ENCODE results near the gene SLC22A23.
"Not testable (repeated sequence)": the region's sequence is repeated elsewhere in the genome, so short reads cannot be mapped to it uniquely, and the experiment has no call there.

SLC22A23 gene

GRCh38 chr6:3247255-3248146 is 209.3 kb downstream of the SLC22A23 start:
- DNase-seq: no peak
- no peaks in the 10 kb centered on the region for H3K36me3 Mint-ChIP-seq
- H3K4me1 Mint-ChIP-seq: peaks cover 15% of the 10 kb centered on the region
- H3K27me3 Mint-ChIP-seq: peaks cover 69% of the 10 kb centered on the region
- no peaks in the 10 kb centered on the region for H3K9me3 Mint-ChIP-seq
- no peak overlapping the region for H3K4me3 Mint-ChIP-seq
- no peak overlapping the region for H3K27ac Mint-ChIP-seq
- CTCF ChIA-PET: interaction anchor here (1.0 to 1.3 kb wide), 2 partner anchors 9 to 18 kb away, joined by 3 read pairs; no protein-coding TSS in a partner anchor

DNA sequence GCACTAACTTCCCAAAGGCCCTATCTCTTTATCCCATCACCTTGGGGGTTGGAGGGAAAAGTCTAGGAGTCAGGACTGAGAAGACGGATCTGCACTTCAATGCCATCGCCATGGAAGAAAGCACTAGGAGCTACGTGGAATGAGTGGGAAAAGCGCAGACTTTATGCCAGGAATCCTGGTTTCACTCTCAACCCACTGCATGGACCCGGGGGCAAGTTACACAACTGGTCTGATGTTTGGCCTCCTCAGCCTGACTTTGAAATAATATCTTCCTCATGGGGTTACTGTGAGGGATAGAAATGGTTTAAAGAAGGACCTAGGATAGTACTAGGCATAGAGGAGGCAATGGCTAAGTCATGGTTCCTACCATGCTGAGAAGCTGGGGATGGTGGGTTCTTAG is 211.6 kb downstream of the SLC22A23 start:
- H3K4me1 Mint-ChIP-seq: no peaks in the 10 kb centered on the region
- CTCF ChIA-PET: interaction anchor here (1.1 to 1.5 kb wide), 2 partner anchors 9 to 41 kb away, joined by 3 to 7 read pairs; no protein-coding TSS in a partner anchor
- no peak overlapping the region for H3K27ac Mint-ChIP-seq
- peaks cover 68% of the 10 kb centered on the region for H3K27me3 Mint-ChIP-seq
- DNase-seq: no peak
- H3K9me3 Mint-ChIP-seq: no peaks in the 10 kb centered on the region
- H3K4me3 Mint-ChIP-seq: no peak overlapping the region
- no peaks in the 10 kb centered on the region for H3K36me3 Mint-ChIP-seq

DNA sequence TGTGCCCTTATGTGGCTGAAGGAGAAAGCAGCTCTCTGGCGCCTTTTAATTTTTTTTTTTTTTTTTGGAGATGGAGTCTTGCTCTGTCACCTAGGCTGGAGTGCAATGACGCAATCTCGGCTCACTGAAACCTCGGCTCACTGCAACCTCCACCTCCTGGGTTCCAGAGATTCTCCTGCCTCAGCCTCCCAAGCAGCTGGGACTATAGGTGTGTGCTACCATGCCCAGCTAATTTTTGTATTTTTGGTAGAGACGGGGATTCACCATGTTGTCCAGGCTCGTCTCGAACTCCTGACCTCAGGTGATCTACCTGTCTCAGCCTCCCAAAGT is 212.1 kb downstream of the SLC22A23 start:
- H3K27me3 Mint-ChIP-seq: peaks cover 68% of the 10 kb centered on the region
- not testable (repeated sequence) for H3K36me3 Mint-ChIP-seq, H3K27ac Mint-ChIP-seq, H3K4me3 Mint-ChIP-seq, H3K4me1 Mint-ChIP-seq, H3K9me3 Mint-ChIP-seq
- CTCF ChIA-PET: interaction anchor here (1.1 to 1.5 kb wide), 2 partner anchors 10 to 41 kb away, joined by 3 to 7 read pairs; no protein-coding TSS in a partner anchor
- peak; percentile 5 for DNase-seq

- no peak overlapping the region for H3K4me3 Mint-ChIP-seq
Measured at GRCh38 chr6:3244003-3244831, 212.6 kb downstream of the SLC22A23 start.

GRCh38 chr6:3242768-3243167 is 214.1 kb downstream of the SLC22A23 start:
- peaks cover 64% of the 10 kb centered on the region for H3K27me3 Mint-ChIP-seq

More at GRCh38 chr6:3244003-3244831, 212.6 kb downstream of the SLC22A23 start:
- H3K9me3 Mint-ChIP-seq: no peaks in the 10 kb centered on the region
- no peaks in the 10 kb centered on the region for H3K36me3 Mint-ChIP-seq
- H3K27ac Mint-ChIP-seq: no peak overlapping the region
- no peak for DNase-seq
- peaks cover 67% of the 10 kb centered on the region for H3K27me3 Mint-ChIP-seq
- CTCF ChIA-PET: interaction anchor here (1.0 to 1.5 kb wide), 3 partner anchors 8 to 40 kb away, joined by 3 to 7 read pairs (median 3); no protein-coding TSS in a partner anchor
- H3K4me1 Mint-ChIP-seq: no peaks in the 10 kb centered on the region

DNA sequence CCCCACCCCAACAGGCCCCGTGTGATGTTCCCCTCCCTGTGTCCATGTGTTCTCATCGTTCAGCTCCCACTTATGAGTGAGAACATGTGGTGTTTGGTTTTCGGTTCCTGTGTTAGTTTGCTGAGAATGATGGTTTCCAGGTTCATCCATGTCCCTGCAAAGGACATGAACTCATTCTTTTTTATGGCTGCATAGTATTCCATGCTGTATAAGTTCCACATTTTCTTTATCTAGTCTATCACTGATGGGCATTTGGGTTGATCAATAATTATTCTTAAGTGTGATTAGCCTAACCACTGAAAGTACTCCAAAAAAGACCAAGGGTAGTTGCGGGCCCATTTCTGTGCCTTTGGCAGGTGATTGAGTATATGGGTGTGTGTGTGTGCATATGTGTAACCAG is 215.1 kb downstream of the SLC22A23 start:
- H3K4me3 Mint-ChIP-seq, DNase-seq, H3K4me1 Mint-ChIP-seq, H3K27ac Mint-ChIP-seq, H3K36me3 Mint-ChIP-seq, H3K9me3 Mint-ChIP-seq, CTCF ChIA-PET: not testable (repeated sequence)
- peaks cover 64% of the 10 kb centered on the region for H3K27me3 Mint-ChIP-seq

More at GRCh38 chr6:3242768-3243167, 214.1 kb downstream of the SLC22A23 start:
- CTCF ChIA-PET: interaction anchor here (1.0 kb wide), 1 partner anchor 9 kb away, joined by 5 read pairs; no protein-coding TSS in a partner anchor
- Mint-ChIP-seq H3K27ac (no peak overlapping the region), H3K9me3 (no peaks in the 10 kb centered on the region), H3K4me3 (no peak overlapping the region), H3K36me3 (no peaks in the 10 kb centered on the region), H3K4me1 (no peaks in the 10 kb centered on the region)
- DNase-seq: no peak

DNA sequence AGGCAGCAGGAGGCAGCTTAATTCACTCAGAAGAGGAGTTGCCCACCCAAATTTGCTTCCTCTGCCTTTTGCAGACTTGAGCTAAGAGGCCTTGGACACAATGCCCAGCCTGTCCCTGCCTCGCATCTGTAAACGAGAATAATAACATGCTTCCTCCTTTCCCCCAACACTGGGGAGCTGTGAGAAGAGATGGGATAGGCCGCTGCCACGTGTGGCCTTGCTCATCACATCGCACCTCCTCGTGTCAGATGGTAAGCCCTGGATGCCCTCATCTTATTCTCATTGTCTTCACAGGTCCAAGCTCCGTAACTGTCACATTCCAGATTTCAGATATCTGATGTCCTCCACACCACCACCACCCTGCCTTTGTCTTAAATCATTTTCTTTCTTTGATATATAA is 216.3 kb downstream of the SLC22A23 start:
- peaks cover 72% of the 10 kb centered on the region for H3K27me3 Mint-ChIP-seq
- H3K9me3 Mint-ChIP-seq: no peaks in the 10 kb centered on the region
- H3K4me1 Mint-ChIP-seq: peaks cover 2% of the 10 kb centered on the region
- H3K27ac Mint-ChIP-seq: no peak overlapping the region
- no peak for DNase-seq
- CTCF ChIA-PET: interaction anchor here (1.0 kb wide), 1 partner anchor 11 kb away, joined by 4 read pairs; no protein-coding TSS in a partner anchor
- no peak overlapping the region for H3K4me3 Mint-ChIP-seq
- H3K36me3 Mint-ChIP-seq: no peaks in the 10 kb centered on the region

- Mint-ChIP-seq H3K4me3 (no peak overlapping the region), H3K27ac (no peak overlapping the region), H3K4me1 (peaks cover 3% of the 10 kb centered on the region), H3K36me3 (no peaks in the 10 kb centered on the region), H3K27me3 (peaks cover 78% of the 10 kb centered on the region), H3K9me3 (no peaks in the 10 kb centered on the region)
- no peak for DNase-seq
- CTCF ChIA-PET: no interaction called here
Measured at GRCh38 chr6:3239110-3239830, 217.6 kb downstream of the SLC22A23 start.

GRCh38 chr6:3237761-3238662 is 218.8 kb downstream of the SLC22A23 start:
- H3K9me3 Mint-ChIP-seq: no peaks in the 10 kb centered on the region
- DNase-seq: no peak
- H3K27ac Mint-ChIP-seq: no peak overlapping the region
- H3K4me1 Mint-ChIP-seq: peaks cover 3% of the 10 kb centered on the region
- H3K4me3 Mint-ChIP-seq: no peak overlapping the region
- CTCF ChIA-PET: interaction anchor here (1.5 kb wide), 1 partner anchor 9 kb away, joined by 3 read pairs; no protein-coding TSS in a partner anchor
- no peaks in the 10 kb centered on the region for H3K36me3 Mint-ChIP-seq
- H3K27me3 Mint-ChIP-seq: peaks cover 79% of the 10 kb centered on the region

DNA sequence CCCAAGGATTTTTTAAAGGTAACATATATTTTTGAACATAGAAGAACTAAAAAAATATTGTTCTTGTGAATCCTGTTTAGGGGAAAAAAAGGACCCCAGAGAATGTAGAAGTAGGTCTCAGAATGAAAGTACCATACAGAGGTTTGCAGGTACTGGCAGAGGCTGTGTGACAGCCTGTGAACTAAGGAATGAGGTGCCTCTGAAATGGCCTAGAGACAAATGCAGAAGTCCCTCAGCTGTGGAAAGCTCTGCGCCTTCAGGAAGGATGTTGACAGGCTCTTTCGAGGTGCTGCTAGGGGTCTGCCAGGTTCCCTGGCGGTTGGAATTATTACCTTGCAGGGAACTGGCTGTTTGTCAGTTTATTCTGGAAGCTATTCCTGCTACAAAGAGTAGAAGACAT is 220.8 kb downstream of the SLC22A23 start:
- H3K9me3 Mint-ChIP-seq: no peaks in the 10 kb centered on the region
- CTCF ChIA-PET: no interaction called here
- peaks cover 11% of the 10 kb centered on the region for H3K4me1 Mint-ChIP-seq
- no peak overlapping the region for H3K27ac Mint-ChIP-seq
- H3K4me3 Mint-ChIP-seq: no peak overlapping the region
- H3K36me3 Mint-ChIP-seq: no peaks in the 10 kb centered on the region
- DNase-seq: no peak
- H3K27me3 Mint-ChIP-seq: peaks cover 92% of the 10 kb centered on the region

GRCh38 chr6:3235486-3235885 is 221.4 kb downstream of the SLC22A23 start:
- Mint-ChIP-seq H3K9me3 (no peaks in the 10 kb centered on the region), H3K27me3 (peaks cover 94% of the 10 kb centered on the region), H3K27ac (no peak overlapping the region), H3K36me3 (no peaks in the 10 kb centered on the region), H3K4me3 (no peak overlapping the region), H3K4me1 (peaks cover 15% of the 10 kb centered on the region)
- CTCF ChIA-PET: no interaction called here
- no peak for DNase-seq

DNA sequence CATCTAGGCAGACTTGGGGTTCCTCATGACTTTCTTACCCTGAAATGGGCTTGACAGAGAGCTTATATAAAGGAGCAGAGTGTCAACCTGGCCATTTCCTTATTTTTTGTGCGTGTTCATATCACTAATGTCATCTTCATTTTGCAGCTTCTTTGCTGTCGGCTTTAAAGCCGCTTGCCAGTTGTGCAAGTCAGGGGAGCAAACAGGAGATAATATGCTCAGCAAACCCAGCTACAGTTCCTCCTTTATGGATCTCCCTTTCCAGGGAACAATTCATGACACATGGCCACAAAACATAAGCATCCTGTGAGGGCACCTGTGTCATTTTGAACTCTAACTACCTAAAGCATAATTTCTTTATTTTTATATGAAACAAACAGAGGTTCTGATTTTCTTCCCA is 222.9 kb downstream of the SLC22A23 start:
- Mint-ChIP-seq H3K27ac (no peak overlapping the region), H3K36me3 (no peaks in the 10 kb centered on the region), H3K4me3 (no peak overlapping the region), H3K9me3 (no peaks in the 10 kb centered on the region), H3K4me1 (peaks cover 31% of the 10 kb centered on the region), H3K27me3 (peaks cover 99% of the 10 kb centered on the region)
- CTCF ChIA-PET: no interaction called here
- no peak for DNase-seq

- H3K9me3 Mint-ChIP-seq: no peaks in the 10 kb centered on the region
- peaks cover 35% of the 10 kb centered on the region for H3K4me1 Mint-ChIP-seq
- no peak for DNase-seq
- peaks cover 99% of the 10 kb centered on the region for H3K27me3 Mint-ChIP-seq
- H3K27ac Mint-ChIP-seq: no peak overlapping the region
- H3K4me3 Mint-ChIP-seq: no peak overlapping the region
- H3K36me3 Mint-ChIP-seq: peaks cover 3% of the 10 kb centered on the region
- CTCF ChIA-PET: no interaction called here
Measured at GRCh38 chr6:3233321-3233720, 223.5 kb downstream of the SLC22A23 start.
